Uterus (tissue), 2 donors: ENCODE measurements around the gene CRACR2A.

Experiments
- CTCF ChIP-seq, 4 experiments: fragments of 200-600 bp in 2 of 4; fragments of 450-650 bp in 2 of 4; sonication (generic) in 2 of 4; IDR thresholded peaks; one replicate each; pipeline ENCODE4 v1.5.1; 2016 to 2019; ENCODE audit warnings: antibody characterized with exemption in 4 of 4, mild to moderate bottlenecking in 2 of 4, moderate library complexity in 1 of 4
- POLR2A ChIP-seq, 2 donors: fragments of 450-650 bp; IDR thresholded peaks; one replicate each; pipeline ENCODE4 v1.6.1; 2016; ENCODE audit warnings: antibody characterized with exemption in 2 of 2, mild to moderate bottlenecking in 1 of 2, moderate library complexity in 1 of 2

GRCh38 chr12:3768911-3769447 lies 16.1 kb upstream of the CRACR2A start:
- TF ChIP-seq CTCF (IDR thresholded peaks at IDR 0.05) (no peak), POLR2A (IDR thresholded peaks at IDR 0.05) (no peak)
